C4-2B (cell line): Measurements from ENCODE around the gene XPO5.
"Not testable (repeated sequence)": the region's sequence is repeated elsewhere in the genome, so short reads cannot be mapped to it uniquely, and the experiment has no call there.

Experiments
- ZFX ChIP-seq: fragments of 450-650 bp; IDR thresholded peaks from 2 replicates; pipeline ENCODE4 v1.6.1; 2017
- TF ChIP-seq, protein P1 (sequence below): fragments of 450-650 bp; conservative IDR thresholded peaks from 2 replicates; pipeline ENCODE4 v1.5.1; 2017; ENCODE audit warnings: mild to moderate bottlenecking

DNA sequence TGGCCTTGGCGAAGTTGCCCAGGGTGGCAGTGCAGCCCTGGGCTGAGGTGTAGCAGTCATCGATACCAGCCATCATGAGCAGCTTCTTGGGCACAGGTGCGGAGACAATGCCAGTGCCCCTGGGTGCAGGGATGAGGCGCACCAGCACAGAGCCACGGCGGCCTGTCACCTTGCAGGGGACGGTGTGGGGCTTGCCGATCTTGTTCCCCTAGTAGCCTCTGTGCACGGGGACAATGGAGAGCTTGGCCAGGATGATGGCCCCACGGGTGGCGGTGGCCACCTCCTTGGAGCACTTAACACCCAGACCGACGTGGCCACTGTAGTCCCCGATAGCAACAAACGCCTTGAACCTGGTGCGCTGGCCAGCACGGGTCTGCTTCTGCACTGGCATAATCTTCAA lies 36.9 kb downstream of the XPO5 start:
- TF ChIP-seq, protein P1, sequence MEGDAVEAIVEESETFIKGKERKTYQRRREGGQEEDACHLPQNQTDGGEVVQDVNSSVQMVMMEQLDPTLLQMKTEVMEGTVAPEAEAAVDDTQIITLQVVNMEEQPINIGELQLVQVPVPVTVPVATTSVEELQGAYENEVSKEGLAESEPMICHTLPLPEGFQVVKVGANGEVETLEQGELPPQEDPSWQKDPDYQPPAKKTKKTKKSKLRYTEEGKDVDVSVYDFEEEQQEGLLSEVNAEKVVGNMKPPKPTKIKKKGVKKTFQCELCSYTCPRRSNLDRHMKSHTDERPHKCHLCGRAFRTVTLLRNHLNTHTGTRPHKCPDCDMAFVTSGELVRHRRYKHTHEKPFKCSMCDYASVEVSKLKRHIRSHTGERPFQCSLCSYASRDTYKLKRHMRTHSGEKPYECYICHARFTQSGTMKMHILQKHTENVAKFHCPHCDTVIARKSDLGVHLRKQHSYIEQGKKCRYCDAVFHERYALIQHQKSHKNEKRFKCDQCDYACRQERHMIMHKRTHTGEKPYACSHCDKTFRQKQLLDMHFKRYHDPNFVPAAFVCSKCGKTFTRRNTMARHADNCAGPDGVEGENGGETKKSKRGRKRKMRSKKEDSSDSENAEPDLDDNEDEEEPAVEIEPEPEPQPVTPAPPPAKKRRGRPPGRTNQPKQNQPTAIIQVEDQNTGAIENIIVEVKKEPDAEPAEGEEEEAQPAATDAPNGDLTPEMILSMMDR, result not testable (repeated sequence)
- TF ChIP-seq ZFX, result not testable (repeated sequence)
